HepG2 (cell line): ENCODE measurements around the gene TLCD1. TPM values are rescaled to one million over a fixed set of nuclear protein-coding genes. Genes with fewer than 3 reads are reported as not detected.
A peak's percentile ranks its signal among the peaks of the same experiment; 100 is the strongest.

Experiments
- ELF4 ChIP-seq: sonication (generic); formaldehyde crosslinking; IDR thresholded peaks from 2 replicates; pipeline ENCODE4 v1.5.0; 2020; ENCODE audit warnings: missing genetic modification reagents, mild to moderate bottlenecking, moderate library complexity, borderline replicate concordance
- HIVEP1 ChIP-seq: sonication (generic); formaldehyde crosslinking; IDR thresholded peaks from 2 replicates; pipeline ENCODE4 v1.4.0; 2020; ENCODE audit warnings: mild to moderate bottlenecking, missing genetic modification reagents
- HOXA5 ChIP-seq: sonication (generic); formaldehyde crosslinking; IDR thresholded peaks from 2 replicates; pipeline ENCODE4 v1.4.0; 2020; ENCODE audit warnings: missing genetic modification reagents
- MEF2D ChIP-seq: sonication (generic); formaldehyde crosslinking; IDR thresholded peaks from 2 replicates; pipeline ENCODE4 v1.5.1; 2020; ENCODE audit warnings: mild to moderate bottlenecking, missing genetic modification reagents
- PLSCR1 ChIP-seq: sonication (generic); formaldehyde crosslinking; IDR thresholded peaks from 2 replicates; pipeline ENCODE4 v1.5.0; 2020; ENCODE audit warnings: missing genetic modification reagents, mild to moderate bottlenecking, borderline replicate concordance
- POLR2A ChIP-seq, 2 experiments: IDR thresholded peaks; 2 replicates each; pipeline ENCODE4 v1.6.1; 2011; ENCODE audit warnings: low read depth in 2 of 2, low read length in 2 of 2, mild to moderate bottlenecking in 1 of 2, moderate library complexity in 1 of 2; ENCODE audit not compliant: insufficient read depth in 1 of 2
- PPARG ChIP-seq: conservative IDR thresholded peaks from 2 replicates; pipeline ENCODE4 v1.6.1; 2016; ENCODE audit warnings: missing biosample characterization, missing genetic modification reagents
- PRPF4 ChIP-seq: fragments of 200-400 bp; formaldehyde crosslinking; IDR thresholded peaks from 2 replicates; pipeline ENCODE4 v1.6.1; 2016; ENCODE audit warnings: low read length, low read depth; ENCODE audit not compliant: poor library complexity, severe bottlenecking
- SP5 ChIP-seq: IDR thresholded peaks from 2 replicates; pipeline ENCODE4 v1.6.1; 2016; ENCODE audit warnings: low read depth, borderline replicate concordance
- YEATS2 ChIP-seq: sonication (generic); formaldehyde crosslinking; IDR thresholded peaks from 2 replicates; pipeline ENCODE4 v1.4.0; 2020; ENCODE audit warnings: missing genetic modification reagents, borderline replicate concordance
- ZFYVE20 ChIP-seq: sonication (generic); formaldehyde crosslinking; IDR thresholded peaks from 2 replicates; pipeline ENCODE4 v1.8.0; 2023; ENCODE audit warnings: low read depth, mild to moderate bottlenecking, moderate library complexity, missing genetic modification reagents, borderline replicate concordance
- ZNF329 ChIP-seq: sonication (generic); formaldehyde crosslinking; IDR thresholded peaks from 2 replicates; pipeline ENCODE4 v1.9.0; 2021; ENCODE audit warnings: low read depth, mild to moderate bottlenecking, missing genetic modification reagents
- ZNF333 ChIP-seq: sonication (generic); formaldehyde crosslinking; IDR thresholded peaks from 2 replicates; pipeline ENCODE4 v1.4.0; 2020; ENCODE audit warnings: mild to moderate bottlenecking, missing genetic modification reagents, borderline replicate concordance
- ZNF432 ChIP-seq: sonication (generic); formaldehyde crosslinking; IDR thresholded peaks from 2 replicates; pipeline ENCODE4 v1.5.0; 2020; ENCODE audit warnings: missing genetic modification reagents, mild to moderate bottlenecking, borderline replicate concordance
- ZNF503 ChIP-seq: sonication (generic); formaldehyde crosslinking; IDR thresholded peaks from 2 replicates; pipeline ENCODE4 v1.4.0; 2020; ENCODE audit warnings: missing genetic modification reagents
- ZNF597 ChIP-seq: sonication (generic); formaldehyde crosslinking; IDR thresholded peaks from 2 replicates; pipeline ENCODE4 v1.5.0; 2020; ENCODE audit warnings: missing genetic modification reagents
- ZNF766 ChIP-seq: sonication (generic); formaldehyde crosslinking; IDR thresholded peaks from 2 replicates; pipeline ENCODE4 v1.5.0; 2020; ENCODE audit warnings: missing genetic modification reagents, borderline replicate concordance
- polyA plus RNA-seq, 8 experiments: library from polyadenylated mRNA; depleted of rRNA in 3 of 8; stranded (reverse) in 7 of 8; unstranded in 1 of 8; fragments of >200 nt; fragmentation: Illumina TruSeq in 4 of 8; extraction: Trizol in 4 of 8; gene quantifications; 2 replicates each; pipeline versions ENCODE4 v1.2.1 to v1.2.3, GENCODE V29; 2011 to 2016; ENCODE audit warnings: low read depth in 4 of 8, missing spikeins in 1 of 8, mixed read lengths in 1 of 8; ENCODE audit not compliant: insufficient read depth in 1 of 8
- total RNA-seq, 5 experiments: library from RNA; depleted of rRNA; stranded (reverse); fragments of >200 nt; fragmentation: Illumina TruSeq; extraction: Trizol; gene quantifications; 2 replicates each; pipeline ENCODE4 v1.2.3, GENCODE V29; 2016; ENCODE audit warnings: low read depth in 1 of 5
- TF ChIP-seq, protein P1 (sequence below): sonication (generic); formaldehyde crosslinking; IDR thresholded peaks from 2 replicates; pipeline ENCODE4 v1.5.1; 2020; ENCODE audit warnings: missing genetic modification reagents, mild to moderate bottlenecking, borderline replicate concordance
- TF ChIP-seq, protein P2 (sequence below): sonication (generic); formaldehyde crosslinking; IDR thresholded peaks from 2 replicates; pipeline ENCODE4 v1.4.0; 2020; ENCODE audit warnings: mild to moderate bottlenecking, missing genetic modification reagents
- TF ChIP-seq, protein P3 (sequence below): sonication (generic); formaldehyde crosslinking; conservative IDR thresholded peaks from 2 replicates; pipeline ENCODE4 v1.8.0; 2022; ENCODE audit warnings: low read depth, missing genetic modification reagents

Gene TLCD1
- total and polyA plus RNA-seq, 2 of the 13 experiments (the other 11 are each of a cell fraction or from before 2014, with no cell fraction given) = 14.9 to 19.6 TPM

DNA sequence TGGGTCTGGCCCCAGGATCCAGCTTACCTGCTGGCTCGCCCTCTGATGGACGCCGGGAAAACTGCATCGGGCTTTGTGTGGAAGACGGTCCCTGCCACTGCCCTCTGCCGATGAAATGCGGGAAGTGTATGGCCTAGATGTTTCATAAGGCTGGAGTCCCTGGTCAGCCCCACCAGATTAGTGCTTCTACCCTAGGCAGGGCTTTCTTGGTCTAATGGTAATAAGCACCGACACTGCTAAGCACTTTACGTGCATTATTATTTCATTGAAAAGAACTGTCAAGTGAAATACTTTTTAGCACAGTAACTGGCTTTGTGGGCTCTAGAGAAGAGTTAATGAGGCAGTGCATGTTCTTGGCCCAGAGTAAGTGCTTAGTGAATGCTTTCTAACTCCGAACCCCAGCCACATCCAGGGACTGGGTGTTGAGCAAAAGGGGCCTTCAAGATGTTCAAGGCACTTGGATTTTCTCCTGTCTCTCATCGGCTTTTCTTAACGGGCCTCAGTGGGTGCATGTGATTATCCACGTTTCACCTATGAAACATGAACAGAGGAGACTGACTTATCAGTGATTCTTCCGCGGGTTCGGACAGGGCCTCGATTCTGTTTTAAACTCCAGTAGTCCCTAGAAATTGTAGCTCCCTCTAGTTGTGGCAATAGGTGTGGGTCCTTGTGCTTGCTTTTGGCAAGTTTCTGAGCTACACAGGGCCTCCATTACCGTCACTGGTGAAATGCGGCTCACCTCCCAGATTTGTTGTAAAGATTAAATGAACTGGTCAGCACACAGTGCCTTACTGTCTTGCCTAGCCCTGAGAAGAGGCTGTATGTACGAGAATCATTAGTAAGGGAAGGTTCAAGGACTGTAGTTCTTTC is 24.4 kb upstream of the TLCD1 start (continued):
- TF ChIP-seq, protein P1, sequence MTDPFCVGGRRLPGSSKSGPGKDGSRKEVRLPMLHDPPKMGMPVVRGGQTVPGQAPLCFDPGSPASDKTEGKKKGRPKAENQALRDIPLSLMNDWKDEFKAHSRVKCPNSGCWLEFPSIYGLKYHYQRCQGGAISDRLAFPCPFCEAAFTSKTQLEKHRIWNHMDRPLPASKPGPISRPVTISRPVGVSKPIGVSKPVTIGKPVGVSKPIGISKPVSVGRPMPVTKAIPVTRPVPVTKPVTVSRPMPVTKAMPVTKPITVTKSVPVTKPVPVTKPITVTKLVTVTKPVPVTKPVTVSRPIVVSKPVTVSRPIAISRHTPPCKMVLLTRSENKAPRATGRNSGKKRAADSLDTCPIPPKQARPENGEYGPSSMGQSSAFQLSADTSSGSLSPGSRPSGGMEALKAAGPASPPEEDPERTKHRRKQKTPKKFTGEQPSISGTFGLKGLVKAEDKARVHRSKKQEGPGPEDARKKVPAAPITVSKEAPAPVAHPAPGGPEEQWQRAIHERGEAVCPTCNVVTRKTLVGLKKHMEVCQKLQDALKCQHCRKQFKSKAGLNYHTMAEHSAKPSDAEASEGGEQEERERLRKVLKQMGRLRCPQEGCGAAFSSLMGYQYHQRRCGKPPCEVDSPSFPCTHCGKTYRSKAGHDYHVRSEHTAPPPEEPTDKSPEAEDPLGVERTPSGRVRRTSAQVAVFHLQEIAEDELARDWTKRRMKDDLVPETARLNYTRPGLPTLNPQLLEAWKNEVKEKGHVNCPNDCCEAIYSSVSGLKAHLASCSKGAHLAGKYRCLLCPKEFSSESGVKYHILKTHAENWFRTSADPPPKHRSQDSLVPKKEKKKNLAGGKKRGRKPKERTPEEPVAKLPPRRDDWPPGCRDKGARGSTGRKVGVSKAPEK (CRISPR knock-in tag) = peak; percentile 61; the same call in 1 of the 2 replicates
- no peak for TF ChIP-seq ZNF597
- TF ChIP-seq ZNF432 (CRISPR knock-in tag) = no peak
- peak; percentile 54 for TF ChIP-seq PPARG (CRISPR knock-in tag)
- TF ChIP-seq, protein P2, sequence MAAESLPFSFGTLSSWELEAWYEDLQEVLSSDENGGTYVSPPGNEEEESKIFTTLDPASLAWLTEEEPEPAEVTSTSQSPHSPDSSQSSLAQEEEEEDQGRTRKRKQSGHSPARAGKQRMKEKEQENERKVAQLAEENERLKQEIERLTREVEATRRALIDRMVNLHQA (CRISPR knock-in tag) = no peak
- no peak for TF ChIP-seq PRPF4
- TF ChIP-seq PLSCR1 (CRISPR knock-in tag) = no peak
- TF ChIP-seq ZNF766 (CRISPR knock-in tag) = no peak
- no peak for TF ChIP-seq ZNF503
- TF ChIP-seq HIVEP1 = no peak
- TF ChIP-seq YEATS2 (CRISPR knock-in tag) = peak; percentile 71; the same call in 1 of the 2 replicates
- TF ChIP-seq ELF4 (CRISPR knock-in tag) = no peak
- TF ChIP-seq ZNF329 = no peak
- TF ChIP-seq, protein P3, sequence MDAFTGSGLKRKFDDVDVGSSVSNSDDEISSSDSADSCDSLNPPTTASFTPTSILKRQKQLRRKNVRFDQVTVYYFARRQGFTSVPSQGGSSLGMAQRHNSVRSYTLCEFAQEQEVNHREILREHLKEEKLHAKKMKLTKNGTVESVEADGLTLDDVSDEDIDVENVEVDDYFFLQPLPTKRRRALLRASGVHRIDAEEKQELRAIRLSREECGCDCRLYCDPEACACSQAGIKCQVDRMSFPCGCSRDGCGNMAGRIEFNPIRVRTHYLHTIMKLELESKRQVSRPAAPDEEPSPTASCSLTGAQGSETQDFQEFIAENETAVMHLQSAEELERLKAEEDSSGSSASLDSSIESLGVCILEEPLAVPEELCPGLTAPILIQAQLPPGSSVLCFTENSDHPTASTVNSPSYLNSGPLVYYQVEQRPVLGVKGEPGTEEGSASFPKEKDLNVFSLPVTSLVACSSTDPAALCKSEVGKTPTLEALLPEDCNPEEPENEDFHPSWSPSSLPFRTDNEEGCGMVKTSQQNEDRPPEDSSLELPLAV = no peak
- no peak for TF ChIP-seq MEF2D (CRISPR knock-in tag)
- no peak; the same call in 1 of the 2 replicates for TF ChIP-seq HOXA5 (CRISPR knock-in tag)
- no peak for TF ChIP-seq ZFYVE20 (CRISPR knock-in tag)
- TF ChIP-seq SP5 = 0 out of 2 replicates have a peak, but pooled peaks have one; percentile 24
- peak in 1 of 2 experiments; percentile 43; a peak in 2 of 4 replicates for TF ChIP-seq POLR2A (IDR thresholded peaks at IDR 0.05; ENCODE audit: insufficient read depth in 1 of 2, low read depth in 2 of 2, low read length in 2 of 2)
- no peak for TF ChIP-seq ZNF333 (CRISPR knock-in tag)
